Left hindlimb (tissue), 1 donor: ENCODE measurements around the gene CST7.
"Not testable (repeated sequence)": the region's sequence is repeated elsewhere in the genome, so short reads cannot be mapped to it uniquely, and the experiment has no call there.

Experiments
- DNase-seq: peaks from one replicate; pipeline ENCODE4 v3.0.0-alpha.2; 2018

CST7 gene

GRCh38 chr20:24948939-24949679 is at the start of gene CST7:
Gene CST7, plus strand, starts transcription at chr20:24949269. Its CDS starts 237 bp downstream, at chr20:24949506.
- no peak for DNase-seq

GRCh38 chr20:24906806-24907205 is 42.3 kb upstream of the CST7 start:
- no peak for DNase-seq

- DNase-seq = no peak
Measured at GRCh38 chr20:24908642-24909041, 40.4 kb upstream of the CST7 start.

- DNase-seq = no peak
Measured at GRCh38 chr20:24909086-24909780, 39.8 kb upstream of the CST7 start.

GRCh38 chr20:24909861-24910260 is 39.2 kb upstream of the CST7 start:
- DNase-seq = no peak

GRCh38 chr20:24910461-24910860 is 38.6 kb upstream of the CST7 start:
- DNase-seq = no peak

- no peak for DNase-seq
Measured at GRCh38 chr20:24911461-24911860, 37.6 kb upstream of the CST7 start.

GRCh38 chr20:24912397-24913075 is 36.5 kb upstream of the CST7 start:
- DNase-seq = no peak

- DNase-seq = no peak
Measured at GRCh38 chr20:24913076-24913628, 35.9 kb upstream of the CST7 start.

GRCh38 chr20:24914388-24915241 is 34.5 kb upstream of the CST7 start:
- no peak for DNase-seq

GRCh38 chr20:24915440-24915839 is 33.6 kb upstream of the CST7 start:
- DNase-seq = no peak

- no peak for DNase-seq
Measured at GRCh38 chr20:24915892-24916291, 33.2 kb upstream of the CST7 start.

GRCh38 chr20:24916412-24916811 is 32.7 kb upstream of the CST7 start:
- no peak for DNase-seq

- DNase-seq = no peak
Measured at GRCh38 chr20:24917056-24917455, 32.0 kb upstream of the CST7 start.

GRCh38 chr20:24917797-24918578 is 31.1 kb upstream of the CST7 start:
- peak; percentile 80 for DNase-seq

- no peak for DNase-seq
Measured at GRCh38 chr20:24918579-24919566, 30.2 kb upstream of the CST7 start.

GRCh38 chr20:24919665-24920064 is 29.4 kb upstream of the CST7 start:
- DNase-seq = not testable (repeated sequence)

- DNase-seq = not testable (repeated sequence)
Measured at GRCh38 chr20:24920706-24921105, 28.4 kb upstream of the CST7 start.

- DNase-seq = not testable (repeated sequence)
Measured at GRCh38 chr20:24929259-24929658, 19.8 kb upstream of the CST7 start.
